Type B pancreatic cell (in vitro differentiated cells): Measurements from ENCODE around the gene USP53. TPM values are rescaled to one million over a fixed set of nuclear protein-coding genes. Genes with fewer than 3 reads are reported as not detected.

Experiments used
- DNase-seq: peaks from one replicate; pipeline ENCODE4 v3.0.0; 2021; ENCODE audit warnings: mixed read lengths; ENCODE audit not compliant: unreplicated experiment; ENCODE audit errors: extremely low spot score
- H3K27ac Mint-ChIP-seq: 2 replicates; pipeline ENCODE4 v1.8.0; 2021; ENCODE audit warnings: mild to moderate bottlenecking, mixed read lengths
- H3K27me3 Mint-ChIP-seq: 2 replicates; pipeline ENCODE4 v1.8.0; 2021; ENCODE audit warnings: mixed read lengths
- H3K36me3 Mint-ChIP-seq: 2 replicates; pipeline ENCODE4 v1.8.0; 2021; ENCODE audit warnings: mixed read lengths
- H3K4me1 Mint-ChIP-seq: one replicate; pipeline ENCODE4 v1.8.0; 2021; ENCODE audit warnings: mixed read lengths; ENCODE audit not compliant: unreplicated experiment
- H3K4me3 Mint-ChIP-seq: 2 replicates; pipeline ENCODE4 v1.8.0; 2021; ENCODE audit warnings: mild to moderate bottlenecking, mixed read lengths
- H3K9me3 Mint-ChIP-seq: 2 replicates; pipeline ENCODE4 v1.8.0; 2021; ENCODE audit warnings: mixed read lengths
- CTCF ChIP-seq: fragments of 200-600 bp; sonication (generic); conservative IDR thresholded peaks from 2 replicates; pipeline ENCODE4 v1.5.0; 2021; ENCODE audit warnings: antibody characterized with exemption, mild to moderate bottlenecking
- total RNA-seq: library from RNA; stranded (reverse); gene quantifications from 2 replicates; pipeline ENCODE4 v1.2.1, GENCODE V29; 2021; ENCODE audit warnings: low replicate concordance

USP53 gene
- total RNA-seq, 1 donor from 2014 or later, result 16.4 TPM

- Mint-ChIP-seq H3K9me3 (no peaks in the 10 kb centered on the region), H3K36me3 (no peaks in the 10 kb centered on the region), H3K27me3 (no peaks in the 10 kb centered on the region), H3K4me1 (no peaks in the 10 kb centered on the region), H3K4me3 (no peak overlapping the region), H3K27ac (no peak overlapping the region)
- no peak for DNase-seq
- no peak for TF ChIP-seq CTCF
Observed at GRCh38 chr4:119184128-119184527, 28.4 kb upstream of the USP53 start.

- H3K4me3 Mint-ChIP-seq, result no peak overlapping the region
- H3K27ac Mint-ChIP-seq, result no peak overlapping the region
- TF ChIP-seq CTCF, result no peak
- no peaks in the 10 kb centered on the region for H3K36me3 Mint-ChIP-seq
- DNase-seq, result no peak
- no peaks in the 10 kb centered on the region for H3K4me1 Mint-ChIP-seq
- H3K27me3 Mint-ChIP-seq, result no peaks in the 10 kb centered on the region
- no peaks in the 10 kb centered on the region for H3K9me3 Mint-ChIP-seq
Observed at GRCh38 chr4:119189638-119190037, 22.9 kb upstream of the USP53 start.

- H3K4me1 Mint-ChIP-seq, result no peaks in the 10 kb centered on the region
- H3K9me3 Mint-ChIP-seq, result no peaks in the 10 kb centered on the region
- DNase-seq, result no peak
- H3K4me3 Mint-ChIP-seq, result no peak overlapping the region
- no peaks in the 10 kb centered on the region for H3K27me3 Mint-ChIP-seq
- TF ChIP-seq CTCF, result no peak
- no peaks in the 10 kb centered on the region for H3K36me3 Mint-ChIP-seq
- H3K27ac Mint-ChIP-seq, result no peak overlapping the region
Observed at GRCh38 chr4:119190354-119190753, 22.2 kb upstream of the USP53 start.

- Mint-ChIP-seq H3K4me1 (no peaks in the 10 kb centered on the region), H3K4me3 (no peak overlapping the region), H3K9me3 (peaks cover under 1% of the 10 kb centered on the region), H3K27ac (no peak overlapping the region), H3K27me3 (no peaks in the 10 kb centered on the region), H3K36me3 (no peaks in the 10 kb centered on the region)
- no peak for DNase-seq
- TF ChIP-seq CTCF, result no peak
Observed at GRCh38 chr4:119191505-119191904, 21.0 kb upstream of the USP53 start.

GRCh38 chr4:119197772-119198212, 14.7 kb upstream of the USP53 start:
- peaks cover 10% of the 10 kb centered on the region for H3K9me3 Mint-ChIP-seq
- no peak overlapping the region for H3K4me3 Mint-ChIP-seq
- no peak for TF ChIP-seq CTCF
- DNase-seq, result no peak
- H3K4me1 Mint-ChIP-seq, result no peaks in the 10 kb centered on the region
- H3K27ac Mint-ChIP-seq, result no peak overlapping the region
- no peaks in the 10 kb centered on the region for H3K36me3 Mint-ChIP-seq
- H3K27me3 Mint-ChIP-seq, result no peaks in the 10 kb centered on the region

GRCh38 chr4:119204916-119205315, 7.6 kb upstream of the USP53 start:
- H3K27ac Mint-ChIP-seq, result no peak overlapping the region
- H3K36me3 Mint-ChIP-seq, result no peaks in the 10 kb centered on the region
- H3K4me1 Mint-ChIP-seq, result peaks cover 4% of the 10 kb centered on the region
- no peak for TF ChIP-seq CTCF
- no peak for DNase-seq
- H3K9me3 Mint-ChIP-seq, result peaks cover 5% of the 10 kb centered on the region
- H3K27me3 Mint-ChIP-seq, result no peaks in the 10 kb centered on the region
- no peak overlapping the region for H3K4me3 Mint-ChIP-seq
